DND-41 (cell line): Measurements from ENCODE around the gene TUBA4A.

ENCODE experiments used
- ATAC-seq: fragments of 200-7000 bp; cut with Tn5 transposase; 3 replicates; pipeline ENCODE4 v1.9.1; 2021; ENCODE audit warnings: low read depth; ENCODE audit not compliant: insufficient read depth
- DNase-seq: peaks from one replicate; pipeline ENCODE4 v3.0.0-alpha.2; 2020
- H2AFZ ChIP-seq: 2 replicates; pipeline ENCODE4 v1.6.0; 2012; ENCODE audit warnings: low read depth, low read length
- H3K27ac ChIP-seq: 2 replicates; pipeline ENCODE4 v1.5.1; 2012; ENCODE audit warnings: low read length, inconsistent platforms
- H3K27me3 ChIP-seq: fragments of 200-600 bp; sonication (generic); 2 replicates; pipeline ENCODE4 v1.6.0; 2012; ENCODE audit warnings: low read length, mild to moderate bottlenecking, inconsistent platforms; ENCODE audit not compliant: insufficient read depth, poor library complexity
- H3K36me3 ChIP-seq: 2 replicates; pipeline ENCODE4 v1.5.1; 2012; ENCODE audit warnings: low read length, inconsistent platforms; ENCODE audit not compliant: insufficient read depth
- H3K4me1 ChIP-seq: 2 replicates; pipeline ENCODE4 v1.5.1; 2012; ENCODE audit warnings: mild to moderate bottlenecking, low read length; ENCODE audit not compliant: insufficient read depth
- H3K4me2 ChIP-seq: 2 replicates; pipeline ENCODE4 v1.6.0; 2012; ENCODE audit warnings: mild to moderate bottlenecking, moderate library complexity, low read length, inconsistent platforms; ENCODE audit not compliant: insufficient read depth
- H3K4me3 ChIP-seq, 2 experiments: fragments of 200-600 bp in 1 of 2; shearing (Covaris generic) in 1 of 2; 2 replicates each; pipeline ENCODE4 v1.5.1; 2012 to 2016; ENCODE audit warnings: inconsistent platforms in 2 of 2, low read length in 2 of 2, mild to moderate bottlenecking in 2 of 2, low read depth in 1 of 2, moderate library complexity in 1 of 2
- H3K79me2 ChIP-seq: 2 replicates; pipeline ENCODE4 v1.6.0; 2012; ENCODE audit warnings: low read length, inconsistent platforms; ENCODE audit not compliant: insufficient read depth
- H3K9ac ChIP-seq: 2 replicates; pipeline ENCODE4 v1.6.0; 2012; ENCODE audit warnings: low read depth, mild to moderate bottlenecking, inconsistent platforms, low read length, moderate library complexity
- H3K9me3 ChIP-seq: 2 replicates; pipeline ENCODE4 v1.5.1; 2012; ENCODE audit warnings: low read length, moderate library complexity, mild to moderate bottlenecking, inconsistent platforms; ENCODE audit not compliant: insufficient read depth, severe bottlenecking
- H4K20me1 ChIP-seq: 2 replicates; pipeline ENCODE4 v1.6.0; 2012; ENCODE audit warnings: low read length; ENCODE audit not compliant: insufficient read depth
- CTCF ChIP-seq: IDR thresholded peaks from 2 replicates; pipeline ENCODE4 v1.5.1; 2012; ENCODE audit warnings: borderline replicate concordance, low read length, moderate library complexity, mild to moderate bottlenecking; ENCODE audit not compliant: poor library complexity, severe bottlenecking; ENCODE audit errors: extremely low read depth
- EZH2 ChIP-seq: IDR thresholded peaks from 3 replicates; pipeline ENCODE4 v1.6.1; 2012; ENCODE audit warnings: borderline replicate concordance, low read depth, mild to moderate bottlenecking, moderate library complexity, low read length, inconsistent platforms; ENCODE audit not compliant: severe bottlenecking

Gene TUBA4A

GRCh38 chr2:219252900-219253752 is 592 bp downstream of the TUBA4A start, which contains the start of gene TUBA4B:
Gene TUBA4B, plus strand, starts transcription at chr2:219253243. Its CDS starts 165 bp downstream, at chr2:219253408.
- Histone ChIP-seq H3K9me3 (no peaks in the 10 kb centered on the region), H4K20me1 (peaks cover 40% of the 10 kb centered on the region), H3K9ac (peak within 1 kb of the TSS; percentile 51), H3K36me3 (peaks cover 5% of the 10 kb centered on the region), H3K27me3 (peaks cover 39% of the 10 kb centered on the region), H3K4me2 (peak within 1 kb of the TSS; percentile 99), H3K4me3 (peak within 1 kb of the TSS; percentile 24 to 65; a peak in 3 of 4 replicates), H3K27ac (no peak within 1 kb of the TSS), H3K79me2 (no peaks in the 10 kb centered on the region), H3K4me1 (peaks cover 43% of the 10 kb centered on the region), H2AFZ (peak within 1 kb of the TSS; percentile 65)
- TF ChIP-seq EZH2 (peak; percentile 96), CTCF (no peak)
- peak; percentile 44 for DNase-seq
- peak; percentile 41 for ATAC-seq

GRCh38 chr2:219252570-219252899 is 1.2 kb downstream of the TUBA4A start:
- no peak for TF ChIP-seq CTCF
- no peak for TF ChIP-seq EZH2
- DNase-seq, result no peak
- Histone ChIP-seq H2AFZ (no peak overlapping the region), H3K4me3 (peak overlapping the region in 1 of 2 experiments; percentile 65; a peak in 2 of 4 replicates), H3K9ac (peak overlapping the region; percentile 51; the same call in 1 of the 2 replicates), H3K4me2 (peak overlapping the region; percentile 99), H3K27me3 (peaks cover 39% of the 10 kb centered on the region), H3K36me3 (peaks cover 6% of the 10 kb centered on the region), H3K27ac (no peak overlapping the region), H3K9me3 (no peaks in the 10 kb centered on the region), H3K4me1 (peaks cover 49% of the 10 kb centered on the region), H3K79me2 (no peaks in the 10 kb centered on the region), H4K20me1 (peaks cover 43% of the 10 kb centered on the region)
- peak; percentile 1; the same call in 1 of the 3 replicates for ATAC-seq

- no peak overlapping the region for H3K4me2 ChIP-seq
- DNase-seq (no peak), ATAC-seq (no peak)
- H3K4me3 ChIP-seq, result no peak overlapping the region
- H3K9me3 ChIP-seq, result no peaks in the 10 kb centered on the region
- H3K4me1 ChIP-seq, result peaks cover 53% of the 10 kb centered on the region
- no peak overlapping the region for H3K27ac ChIP-seq
- no peak overlapping the region for H2AFZ ChIP-seq
- H3K27me3 ChIP-seq, result peaks cover 39% of the 10 kb centered on the region
- H3K79me2 ChIP-seq, result no peaks in the 10 kb centered on the region
- peaks cover 6% of the 10 kb centered on the region for H3K36me3 ChIP-seq
- no peak overlapping the region for H3K9ac ChIP-seq
- TF ChIP-seq CTCF (no peak), EZH2 (no peak)
- peaks cover 48% of the 10 kb centered on the region for H4K20me1 ChIP-seq
Observed at GRCh38 chr2:219252084-219252483, 1.6 kb downstream of the TUBA4A start.
